Ascending aorta (tissue), 2 donors: Measurements from ENCODE around the gene FLT3. TPM values are rescaled to one million over a fixed set of nuclear protein-coding genes. Genes with fewer than 3 reads are reported as not detected.

Experiments
- DNase-seq, 2 donors: peaks; one replicate each; pipeline ENCODE4 v3.0.0-alpha.2; 2019; ENCODE audit warnings: low spot score in 2 of 2
- H3K27ac ChIP-seq, 2 donors: fragments of 200-600 bp; sonication (generic); one replicate each; pipeline ENCODE4 v1.5.1; 2016 to 2017; ENCODE audit warnings: mild to moderate bottlenecking in 1 of 2
- H3K27me3 ChIP-seq: fragments of 200-600 bp; sonication (generic); one replicate; pipeline ENCODE4 v1.5.1; 2017
- H3K36me3 ChIP-seq, 2 donors: fragments of 200-600 bp; sonication (generic); one replicate each; pipeline ENCODE4 v1.5.1; 2016
- H3K4me1 ChIP-seq, 2 donors: fragments of 200-600 bp; sonication (generic); one replicate each; pipeline ENCODE4 v1.5.1; 2016 to 2017; ENCODE audit warnings: mild to moderate bottlenecking in 1 of 2
- H3K4me3 ChIP-seq, 2 donors: fragments of 200-600 bp; sonication (generic); one replicate each; pipeline ENCODE4 v1.5.1; 2016 to 2017; ENCODE audit warnings: mild to moderate bottlenecking in 1 of 2
- H3K9me3 ChIP-seq, 2 donors: fragments of 200-600 bp; sonication (generic); one replicate each; pipeline ENCODE4 v1.5.1; 2016
- CTCF ChIP-seq, 3 experiments: fragments of 200-600 bp in 2 of 3; fragments of 450-650 bp in 1 of 3; sonication (generic) in 2 of 3; IDR thresholded peaks; one replicate each; pipeline ENCODE4 v1.5.1; 2016 to 2019; ENCODE audit warnings: antibody characterized with exemption in 3 of 3, mild to moderate bottlenecking in 1 of 3, moderate library complexity in 1 of 3
- intact Hi-C: fragments of 100-400 bp; cut with DNase I; formaldehyde crosslinking; loops from one replicate; pipeline ENCODE4 v1.15.1; 2023
- total RNA-seq: library from RNA; depleted of rRNA; stranded (reverse); fragments of >200 nt; gene quantifications from one replicate; pipeline ENCODE4 v1.1.0, GENCODE V29; 2016

Gene FLT3
- total RNA-seq, 1 donor from 2014 or later: not detected

DNA sequence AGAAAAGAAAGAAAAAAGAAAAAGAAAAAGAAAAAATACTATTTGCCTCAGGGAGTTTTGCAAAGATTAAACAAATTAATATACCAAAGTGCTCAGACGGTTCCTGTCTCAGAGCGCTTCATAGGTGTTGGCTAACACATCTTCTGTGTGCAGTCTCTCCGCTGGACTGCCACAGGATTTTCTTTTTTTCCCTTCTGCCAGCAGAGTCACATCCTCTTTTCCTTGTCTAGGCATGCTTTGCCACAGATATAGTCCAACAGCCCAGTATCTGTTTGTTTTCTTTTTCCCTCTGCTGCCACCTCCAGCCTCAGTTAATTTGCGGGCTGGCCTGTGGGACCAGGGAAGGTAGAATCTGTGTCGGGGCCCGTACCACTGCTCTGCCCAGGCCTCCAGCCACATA is 108.5 kb downstream of the FLT3 start:
- H3K36me3 ChIP-seq: no peaks in the 10 kb centered on the region
- DNase-seq: no peak
- intact Hi-C loops: no loop called here
- no peaks in the 10 kb centered on the region for H3K4me1 ChIP-seq
- H3K27ac ChIP-seq: no peak overlapping the region
- H3K9me3 ChIP-seq: no peaks in the 10 kb centered on the region
- H3K27me3 ChIP-seq: no peaks in the 10 kb centered on the region
- H3K4me3 ChIP-seq: no peak overlapping the region
- no peak for TF ChIP-seq CTCF (IDR thresholded peaks at IDR 0.05)

DNA sequence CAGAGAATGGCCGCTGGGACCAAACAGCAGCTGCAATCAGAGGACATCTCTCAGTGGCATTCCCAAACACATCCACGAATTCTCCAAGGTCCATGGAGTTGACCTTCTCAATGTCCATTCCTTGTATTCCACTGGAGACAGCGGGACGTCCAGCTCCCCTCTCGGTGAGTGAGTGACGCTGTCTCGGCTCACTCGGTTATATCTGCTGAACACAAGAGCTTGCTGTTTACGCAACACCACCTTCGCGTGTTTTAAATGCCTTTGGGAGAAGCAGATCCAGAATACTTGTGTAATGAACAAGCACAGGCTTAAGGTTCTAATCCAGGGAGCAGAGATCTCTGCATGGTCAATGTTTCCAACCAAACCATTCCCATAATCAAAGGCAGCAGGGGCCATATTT is 111.9 kb downstream of the FLT3 start, which contains the start of gene URAD:
Gene URAD, minus strand, starts transcription at position 174 of the 400 bp plus-strand sequence. Its CDS starts 56 bp downstream, at position 118.
- Histone ChIP-seq H3K27ac (no peak within 1 kb of the TSS), H3K9me3 (no peaks in the 10 kb centered on the region), H3K4me3 (no peak within 1 kb of the TSS), H3K4me1 (no peaks in the 10 kb centered on the region), H3K27me3 (no peaks in the 10 kb centered on the region), H3K36me3 (no peaks in the 10 kb centered on the region)
- no peak for DNase-seq
- intact Hi-C loops: loop anchor here (10.0 kb wide), 2 partner anchors 454 to 1004 kb away; no protein-coding TSS in a partner anchor
- TF ChIP-seq CTCF (IDR thresholded peaks at IDR 0.05): no peak

DNA sequence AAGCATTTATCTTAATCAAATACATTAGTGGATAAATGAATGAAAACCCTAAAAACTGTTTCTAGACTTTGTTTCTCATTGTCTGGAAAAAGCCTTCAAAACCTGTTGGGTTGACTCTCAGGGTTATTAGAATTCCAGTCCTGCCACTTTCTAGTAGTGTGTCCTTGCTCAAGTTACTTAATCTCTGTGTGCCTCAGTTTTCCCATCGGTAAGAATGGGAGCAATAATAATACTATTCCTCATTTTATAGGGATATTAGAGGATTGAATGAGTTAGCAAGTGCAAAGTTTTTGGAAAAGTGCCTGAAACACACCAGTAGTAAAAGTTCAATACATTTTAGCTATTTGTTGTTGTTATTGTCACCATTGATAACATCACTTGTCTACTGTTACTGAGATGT is 114.8 kb downstream of the FLT3 start:
- H3K27me3 ChIP-seq: no peaks in the 10 kb centered on the region
- no peaks in the 10 kb centered on the region for H3K36me3 ChIP-seq
- intact Hi-C loops: loop anchor here (10.0 kb wide), 2 partner anchors 451 to 1001 kb away; no protein-coding TSS in a partner anchor
- H3K27ac ChIP-seq: no peak overlapping the region
- DNase-seq: no peak
- no peaks in the 10 kb centered on the region for H3K9me3 ChIP-seq
- H3K4me1 ChIP-seq: peaks cover 0 to 1% of the 10 kb centered on the region in 2 donors
- no peak for TF ChIP-seq CTCF (IDR thresholded peaks at IDR 0.05)
- no peak overlapping the region for H3K4me3 ChIP-seq

DNA sequence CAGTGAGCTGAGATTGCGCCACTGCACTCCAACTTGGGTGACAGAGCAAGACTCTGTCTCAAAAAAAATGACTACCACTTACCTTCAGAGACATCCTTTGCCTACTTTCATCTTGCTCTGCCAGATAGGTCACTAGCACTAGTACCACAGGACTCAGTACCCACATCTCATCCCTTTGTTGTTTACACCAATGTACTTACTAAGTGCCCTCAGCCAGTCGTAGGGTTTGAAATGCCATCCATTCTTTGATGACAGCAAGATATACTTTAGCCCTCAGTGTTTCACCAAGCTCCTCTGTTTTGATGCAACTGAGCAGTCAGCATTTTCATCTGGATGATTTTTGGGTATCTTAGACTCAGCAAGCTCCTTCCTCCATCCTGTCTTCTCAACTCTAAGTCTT is 118.0 kb downstream of the FLT3 start:
- Histone ChIP-seq H3K9me3 (no peaks in the 10 kb centered on the region), H3K36me3 (no peaks in the 10 kb centered on the region), H3K27ac (no peak overlapping the region), H3K4me3 (no peak overlapping the region), H3K27me3 (peaks cover 9% of the 10 kb centered on the region), H3K4me1 (peaks cover 2 to 10% of the 10 kb centered on the region in 2 donors)
- DNase-seq: no peak
- no peak for TF ChIP-seq CTCF (IDR thresholded peaks at IDR 0.05)
- intact Hi-C loops: loop anchor here (10.0 kb wide), 2 partner anchors 448 to 998 kb away; no protein-coding TSS in a partner anchor

GRCh38 chr13:27981006-27981708 is 119.2 kb downstream of the FLT3 start:
- TF ChIP-seq CTCF (IDR thresholded peaks at IDR 0.05): no peak
- Histone ChIP-seq H3K36me3 (no peaks in the 10 kb centered on the region), H3K4me1 (peaks cover 2 to 10% of the 10 kb centered on the region in 2 donors), H3K27ac (no peak overlapping the region), H3K4me3 (no peak overlapping the region), H3K9me3 (no peaks in the 10 kb centered on the region), H3K27me3 (peaks cover 13% of the 10 kb centered on the region)
- no peak for DNase-seq
- intact Hi-C loops: loop anchor here (10.0 kb wide), 2 partner anchors 446 to 996 kb away; no protein-coding TSS in a partner anchor
